GM19025 (cell line): ENCODE results near the gene TREML1.
"Not testable (repeated sequence)": the region's sequence is repeated elsewhere in the genome, so short reads cannot be mapped to it uniquely, and the experiment has no call there.

ENCODE experiments used
- ATAC-seq: cut with Tn5 transposase; IDR thresholded peaks from one replicate; pipeline ENCODE4 v1.9.1; 2021; ENCODE audit warnings: mild to moderate bottlenecking, low read depth, moderate library complexity; ENCODE audit not compliant: unreplicated experiment

The TREML1 gene

DNA sequence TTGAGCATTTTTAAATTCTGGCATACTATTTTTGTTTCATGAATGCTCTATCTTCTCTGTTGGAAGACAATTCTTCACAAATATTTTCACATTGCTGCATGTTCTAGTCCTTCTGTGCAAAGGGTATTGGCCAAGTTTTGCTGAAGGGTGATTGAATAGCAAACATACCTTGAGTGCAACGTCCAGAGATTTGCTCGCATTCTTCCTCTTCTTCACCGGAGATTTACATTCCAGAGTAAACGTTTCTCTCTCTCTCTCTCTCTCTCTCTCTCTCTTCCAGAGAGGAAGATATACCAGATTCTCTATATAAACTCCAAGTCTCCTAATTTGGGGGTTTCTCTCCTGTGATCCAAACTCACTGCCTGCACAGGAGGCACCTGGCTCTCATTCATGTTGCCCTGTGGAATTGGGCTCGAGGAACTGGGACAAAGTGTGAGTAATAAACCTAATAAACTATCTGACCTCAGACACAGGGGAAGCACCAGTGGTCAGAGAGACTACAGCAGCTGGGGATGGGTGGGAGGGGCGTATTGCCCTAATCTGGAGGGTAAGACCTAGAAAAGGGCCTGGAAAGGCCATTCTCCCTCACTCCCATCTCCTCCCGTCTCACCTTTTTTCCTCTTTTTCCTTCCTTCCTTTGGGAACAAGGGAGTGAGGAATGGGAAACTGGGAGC is 1.1 kb upstream of the TREML1 start:
- no peak for ATAC-seq

DNA sequence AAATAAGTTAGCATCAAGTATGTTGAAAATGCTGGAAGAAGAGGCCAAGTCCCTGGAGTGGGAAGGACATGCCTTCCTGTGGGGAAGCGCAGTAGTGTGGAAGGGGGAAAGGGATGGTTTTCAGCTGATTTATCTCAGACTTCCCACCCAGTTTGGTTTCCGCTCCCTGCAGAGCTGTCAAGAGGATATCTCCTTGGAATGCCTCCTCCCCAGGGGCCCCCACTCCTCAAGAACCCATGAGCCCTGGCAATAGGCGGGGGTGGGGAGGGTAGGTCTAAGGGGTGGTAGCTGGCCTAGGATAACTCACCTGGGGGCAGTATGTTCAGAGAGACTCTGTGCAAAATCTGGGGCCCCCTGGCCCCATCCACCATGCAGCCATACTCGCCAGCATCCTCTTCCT is 696 bp downstream of the TREML1 start:
- ATAC-seq = no peak

DNA sequence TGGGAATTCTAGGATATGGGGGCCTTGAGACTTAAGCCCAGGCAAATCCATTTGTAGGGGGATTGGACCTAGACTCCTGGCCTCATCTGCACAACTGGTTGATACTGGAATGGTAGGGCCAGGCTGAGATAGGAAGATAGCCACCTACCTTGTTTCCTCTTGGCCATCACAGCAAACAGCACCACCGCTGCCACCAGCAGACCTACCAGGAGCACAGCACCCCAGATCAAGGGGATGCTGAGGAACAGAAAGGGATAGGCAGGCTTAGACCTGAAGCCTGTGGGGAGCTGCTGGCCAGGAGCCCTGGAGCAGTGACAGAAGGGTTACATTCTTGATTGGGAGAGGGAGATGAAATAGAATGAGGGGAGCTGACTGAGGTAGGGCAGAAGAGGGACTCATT is 3.5 kb downstream of the TREML1 start:
- no peak for ATAC-seq

- no peak for ATAC-seq
These were observed 6.2 kb downstream of the TREML1 start for GRCh38 chr6:41147917-41148316.

- no peak for ATAC-seq
These were observed 17.2 kb downstream of the TREML1 start for GRCh38 chr6:41136911-41137310.

DNA sequence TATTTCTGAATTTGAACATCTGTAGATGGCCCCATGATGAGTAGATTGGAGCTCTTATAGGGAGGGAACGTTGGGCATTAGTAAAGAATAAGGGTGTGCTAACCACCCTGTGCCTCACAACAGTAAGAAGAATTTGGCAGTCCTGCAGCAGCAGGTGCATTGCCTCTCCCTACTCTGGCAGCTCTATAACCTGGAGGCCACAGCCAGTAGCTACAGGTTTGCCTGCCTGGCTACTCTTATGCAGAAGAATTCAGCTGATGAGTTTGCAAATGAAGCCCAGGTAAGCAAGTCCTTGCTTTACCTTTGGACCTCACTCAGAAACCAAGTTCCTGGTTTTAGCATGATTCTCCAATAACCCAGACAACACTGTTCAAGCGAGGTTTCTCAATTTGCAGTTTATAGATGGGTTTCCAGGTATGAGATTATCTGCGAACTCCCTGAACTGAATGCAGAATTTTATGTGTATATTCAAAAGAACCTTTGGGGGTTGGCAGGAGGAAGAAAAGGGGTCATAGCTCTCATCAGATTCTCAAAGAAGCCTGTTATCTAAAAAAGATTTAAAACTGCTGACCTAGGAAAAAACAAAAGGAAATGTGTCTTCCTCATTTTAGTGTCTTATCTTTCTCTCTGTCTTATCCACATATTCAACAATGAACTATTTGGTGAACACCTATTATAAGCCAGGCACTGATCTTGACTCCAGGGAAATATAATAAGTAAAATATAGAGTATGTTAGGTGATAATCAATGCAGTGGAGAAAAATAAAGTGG is 18.9 kb downstream of the TREML1 start:
- ATAC-seq = no peak

DNA sequence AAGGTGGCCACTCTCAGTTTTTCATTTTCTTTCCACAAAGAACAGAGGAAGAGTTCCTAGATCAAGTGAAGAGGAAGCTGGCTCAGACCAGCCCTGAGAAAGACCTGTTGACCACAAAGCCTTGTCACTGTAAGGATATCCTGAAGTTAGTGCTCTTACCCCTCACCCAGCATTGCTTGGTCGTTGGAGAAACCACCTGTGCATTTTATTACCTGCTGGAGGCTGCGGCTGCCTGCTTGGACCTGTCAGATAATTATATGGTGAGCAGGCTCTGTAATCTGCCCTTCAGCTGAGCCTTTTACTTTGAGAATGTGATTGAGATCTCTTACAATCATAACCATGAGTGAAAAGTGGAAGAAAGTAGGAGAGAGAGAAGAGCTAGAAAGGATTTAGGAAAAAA is 21.9 kb downstream of the TREML1 start:
- no peak for ATAC-seq

- no peak for ATAC-seq
These were observed 28.9 kb downstream of the TREML1 start for GRCh38 chr6:41125282-41125681.

GRCh38 chr6:41122918-41123317 is 31.2 kb downstream of the TREML1 start:
- no peak for ATAC-seq

- ATAC-seq = no peak
These were observed 31.8 kb downstream of the TREML1 start for GRCh38 chr6:41122373-41122772.

DNA sequence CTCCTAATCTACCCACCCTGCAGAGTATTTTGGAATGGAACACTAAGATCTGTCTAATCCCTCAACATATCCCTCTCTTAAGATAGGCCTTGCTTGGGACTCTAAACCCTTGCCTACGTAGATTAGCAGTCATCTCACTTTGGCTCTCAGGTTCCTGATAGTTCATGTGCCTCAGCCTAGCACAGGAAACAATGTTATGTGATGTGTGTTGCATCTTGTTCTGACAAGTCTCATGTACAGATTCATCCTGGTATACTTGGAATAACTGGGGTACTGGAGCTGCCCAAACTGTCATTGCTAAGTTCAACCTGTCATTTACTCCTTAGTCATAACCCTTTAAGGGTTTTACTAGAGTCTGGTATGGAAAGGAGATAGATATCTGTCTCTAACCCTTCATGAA is 34.1 kb downstream of the TREML1 start:
- no peak for ATAC-seq

DNA sequence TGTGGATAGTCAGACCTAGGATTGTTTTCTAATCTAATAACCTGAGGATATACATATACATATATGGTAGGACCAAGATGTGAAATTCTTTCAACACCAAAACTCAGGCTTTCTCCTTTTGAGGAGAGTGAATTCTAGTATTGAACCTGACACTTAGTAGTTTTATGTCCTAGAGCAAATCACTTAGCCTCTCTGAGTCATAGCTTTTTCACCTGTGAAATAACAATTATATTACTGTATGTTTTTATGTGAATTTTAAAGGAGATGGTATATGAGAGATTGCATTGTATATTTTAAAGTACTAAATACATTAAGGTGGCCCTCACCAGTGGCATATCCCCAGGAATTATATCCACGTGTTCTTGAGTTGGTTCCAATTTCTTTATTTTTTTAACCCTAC is 34.6 kb downstream of the TREML1 start:
- ATAC-seq = no peak

DNA sequence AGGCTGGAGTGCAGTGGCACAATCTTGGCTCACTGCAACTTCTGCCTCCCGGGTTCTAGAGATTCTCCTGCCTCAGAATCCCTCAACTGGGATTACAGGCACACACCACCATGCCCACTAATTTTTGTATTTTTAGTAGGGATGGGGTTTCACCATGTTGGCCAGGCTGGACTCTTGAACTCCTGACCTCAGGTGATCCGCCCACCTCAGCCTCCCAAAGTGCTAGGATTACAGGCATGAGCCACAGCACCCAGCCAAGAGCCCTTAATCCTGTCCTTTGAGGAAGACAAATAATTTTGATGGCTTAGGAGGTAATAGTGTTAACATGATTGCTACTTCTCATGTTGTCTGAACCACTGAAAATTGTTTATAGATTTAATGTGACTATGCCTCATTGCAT is 39.1 kb downstream of the TREML1 start:
- not testable (repeated sequence) for ATAC-seq

GRCh38 chr6:41111017-41111416 is 43.1 kb downstream of the TREML1 start:
- no peak for ATAC-seq

GRCh38 chr6:41103847-41104246 is 50.3 kb downstream of the TREML1 start:
- no peak for ATAC-seq

- ATAC-seq = no peak
These were observed 53.3 kb downstream of the TREML1 start for GRCh38 chr6:41100871-41101287.
